ENCODE data around the gene TMC5.

TMC5 gene

GRCh38 chr16:19463468-19464315 is 46.0 kb downstream of the TMC5 start:
- TF ChIP-seq CTCF (IDR thresholded peaks at IDR 0.05; ENCODE audit: insufficient read depth, low read length, poor library complexity, severe bottlenecking): no peak

GRCh38 chr16:19468300-19468699 is 50.6 kb downstream of the TMC5 start:
- no peak overlapping the region for H2AFZ ChIP-seq (ENCODE audit: low read depth, low read length, severe bottlenecking)
- no peak overlapping the region for H3K9ac ChIP-seq (ENCODE audit: low read length)
- H3K4me3 ChIP-seq (ENCODE audit: insufficient read depth, low read length, poor library complexity, severe bottlenecking): no peak overlapping the region
- H3K4me2 ChIP-seq (ENCODE audit: low read depth, low read length, poor library complexity, severe bottlenecking): no peak overlapping the region
- H3K36me3 ChIP-seq (ENCODE audit: low read length): no peaks in the 10 kb centered on the region
- no peaks in the 10 kb centered on the region for H3F3A ChIP-seq (ENCODE audit: insufficient read depth)
- no peaks in the 10 kb centered on the region for H4K20me1 ChIP-seq (ENCODE audit: low read depth, low read length)
- no peaks in the 10 kb centered on the region for H3K27me3 ChIP-seq (ENCODE audit: low read length)
- H3K27ac ChIP-seq (ENCODE audit: low read depth, low read length): no peak overlapping the region
- no peaks in the 10 kb centered on the region for H3K9me3 ChIP-seq (ENCODE audit: insufficient read depth, low read length)
- TF ChIP-seq CTCF (IDR thresholded peaks at IDR 0.05; ENCODE audit: insufficient read depth, low read length, poor library complexity, severe bottlenecking) (no peak), EZH2phosphoT487 (conservative IDR thresholded peaks at IDR 0.05; ENCODE audit: low read length) (no peak)
- no peaks in the 10 kb centered on the region for H3K9me2 ChIP-seq (replicated peaks; ENCODE audit: insufficient read depth, low read length)
- no peaks in the 10 kb centered on the region for H3K79me2 ChIP-seq (ENCODE audit: insufficient read depth, low read length)

More at GRCh38 chr16:19463468-19464315, 46.0 kb downstream of the TMC5 start:
- no peak overlapping the region for H3K27ac ChIP-seq (ENCODE audit: low read depth, low read length)
- H3K36me3 ChIP-seq (ENCODE audit: low read length): no peaks in the 10 kb centered on the region
- H2AFZ ChIP-seq (ENCODE audit: low read depth, low read length, severe bottlenecking): no peak overlapping the region
- H3K9ac ChIP-seq (ENCODE audit: low read length): no peak overlapping the region
- no peak overlapping the region for H3K4me3 ChIP-seq (ENCODE audit: insufficient read depth, low read length, poor library complexity, severe bottlenecking)
- H4K20me1 ChIP-seq (ENCODE audit: low read depth, low read length): no peaks in the 10 kb centered on the region
- H3K4me2 ChIP-seq (ENCODE audit: low read depth, low read length, poor library complexity, severe bottlenecking): no peak overlapping the region
- no peaks in the 10 kb centered on the region for H3K9me3 ChIP-seq (ENCODE audit: insufficient read depth, low read length)
- H3F3A ChIP-seq (ENCODE audit: insufficient read depth): no peaks in the 10 kb centered on the region
- no peaks in the 10 kb centered on the region for H3K27me3 ChIP-seq (ENCODE audit: low read length)
- H3K9me2 ChIP-seq (replicated peaks; ENCODE audit: insufficient read depth, low read length): no peaks in the 10 kb centered on the region
- no peaks in the 10 kb centered on the region for H3K79me2 ChIP-seq (ENCODE audit: insufficient read depth, low read length)

- no peak overlapping the region for H3K9ac ChIP-seq (ENCODE audit: low read length)
- no peaks in the 10 kb centered on the region for H3F3A ChIP-seq (ENCODE audit: insufficient read depth)
- no peaks in the 10 kb centered on the region for H3K9me3 ChIP-seq (ENCODE audit: insufficient read depth, low read length)
- no peaks in the 10 kb centered on the region for H3K9me2 ChIP-seq (replicated peaks; ENCODE audit: insufficient read depth, low read length)
- no peak overlapping the region for H2AFZ ChIP-seq (ENCODE audit: low read depth, low read length, severe bottlenecking)
- no peak overlapping the region for H3K4me2 ChIP-seq (ENCODE audit: low read depth, low read length, poor library complexity, severe bottlenecking)
- no peak overlapping the region for H3K4me3 ChIP-seq (ENCODE audit: insufficient read depth, low read length, poor library complexity, severe bottlenecking)
- no peak overlapping the region for H3K27ac ChIP-seq (ENCODE audit: low read depth, low read length)
- H3K79me2 ChIP-seq (ENCODE audit: insufficient read depth, low read length): no peaks in the 10 kb centered on the region
- TF ChIP-seq EZH2phosphoT487 (conservative IDR thresholded peaks at IDR 0.05; ENCODE audit: low read length) (no peak), CTCF (IDR thresholded peaks at IDR 0.05; ENCODE audit: insufficient read depth, low read length, poor library complexity, severe bottlenecking) (no peak)
- H3K27me3 ChIP-seq (ENCODE audit: low read length): no peaks in the 10 kb centered on the region
- no peaks in the 10 kb centered on the region for H3K36me3 ChIP-seq (ENCODE audit: low read length)
- H4K20me1 ChIP-seq (ENCODE audit: low read depth, low read length): no peaks in the 10 kb centered on the region
Measured at GRCh38 chr16:19472482-19472881, 54.8 kb downstream of the TMC5 start.

Measured in SU-DHL-6 (cell line).